SK-N-DZ (cell line): ENCODE results near the gene CEP295NL.
"Not testable (repeated sequence)": the region's sequence is repeated elsewhere in the genome, so short reads cannot be mapped to it uniquely, and the experiment has no call there.

ENCODE experiments used
- DNase-seq: peaks from one replicate; pipeline ENCODE4 v3.0.0-alpha.2; 2015; ENCODE audit warnings: low spot score

The CEP295NL gene

DNA sequence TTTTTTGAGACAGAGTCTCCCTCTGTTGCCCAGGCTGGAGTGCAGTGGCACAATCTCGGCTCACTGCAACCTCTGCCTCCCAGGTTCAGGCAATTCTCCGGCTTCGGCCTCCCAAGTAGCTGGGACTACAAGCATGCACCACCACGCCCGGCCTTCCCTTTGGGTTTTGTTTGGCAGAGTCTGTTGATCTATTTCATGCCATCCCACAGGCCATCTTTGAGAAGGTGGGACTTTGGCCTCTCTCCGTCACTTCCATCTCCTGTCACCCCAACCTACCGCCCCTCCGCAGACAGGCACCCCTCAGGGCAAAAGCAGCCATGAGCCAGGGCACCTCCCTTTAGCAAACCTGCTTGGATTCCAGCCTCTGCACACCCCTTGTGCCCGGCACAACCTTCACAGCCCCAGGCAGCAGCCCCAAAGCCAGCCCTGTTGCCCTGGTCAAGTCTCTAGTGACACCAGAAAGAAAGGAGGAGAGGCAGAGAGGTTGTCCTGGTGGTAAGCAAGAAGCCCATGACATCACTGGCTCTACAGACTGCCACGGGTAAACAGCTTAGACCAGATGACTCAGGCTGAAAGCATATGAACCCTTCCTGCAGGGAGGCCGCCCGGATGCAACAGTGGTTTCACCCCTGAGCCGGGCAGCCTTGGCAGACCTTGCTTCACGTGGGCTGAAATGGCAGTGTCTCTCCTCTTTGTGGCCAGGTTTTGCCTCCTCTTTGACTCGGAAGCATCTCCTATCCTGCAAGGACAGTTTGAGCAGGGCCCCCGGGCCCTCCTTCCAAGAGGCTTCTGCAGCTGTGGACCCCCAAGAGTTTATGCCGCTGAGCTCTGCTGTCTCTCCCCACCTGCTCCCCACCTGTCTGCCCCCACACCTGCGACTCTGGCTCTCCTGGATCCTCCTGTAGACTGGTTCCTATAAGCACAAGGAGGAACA lies 30.3 kb upstream of the CEP295NL start:
- no peak for DNase-seq

DNA sequence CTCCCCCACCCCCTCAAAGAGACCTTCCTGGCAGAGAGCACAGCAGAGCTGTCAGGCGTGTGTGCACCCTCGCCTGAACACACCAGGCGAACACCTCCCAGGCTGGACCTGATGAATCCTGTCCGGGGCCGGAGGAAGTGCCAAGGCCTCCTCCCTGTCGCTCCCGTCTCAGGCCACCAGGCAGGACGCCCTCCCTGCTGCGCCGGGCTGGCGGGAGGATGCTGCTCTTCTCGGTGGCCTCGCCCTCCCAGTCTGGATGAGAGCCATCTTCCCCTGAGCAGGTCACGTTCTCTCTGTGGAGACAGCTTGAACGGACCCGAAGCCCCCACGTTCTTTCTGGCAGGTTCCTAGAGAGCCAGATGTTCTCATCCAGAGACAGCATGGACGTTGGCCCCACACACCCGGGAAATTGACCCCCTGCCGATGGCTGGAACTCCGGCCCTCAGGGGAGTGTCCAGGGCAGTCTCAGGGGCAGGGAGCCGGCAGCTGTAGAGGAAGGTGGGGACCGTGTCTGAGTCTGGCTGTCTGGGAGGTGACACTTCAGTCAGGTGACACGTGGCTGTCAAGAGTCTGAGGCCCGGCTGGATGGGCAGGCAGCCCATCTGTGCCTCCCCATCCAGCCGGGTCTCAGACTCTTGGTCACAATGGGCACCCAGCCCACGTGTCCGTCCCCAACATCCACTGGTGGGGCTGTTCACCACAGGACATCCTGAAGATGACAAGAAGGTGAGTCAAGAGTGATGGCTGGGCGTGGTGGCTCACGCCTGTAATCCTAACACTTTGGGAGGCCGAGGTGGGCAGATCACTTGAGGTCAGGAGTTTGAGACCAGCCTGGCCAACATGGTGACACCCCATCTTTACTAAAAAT lies 27.1 kb upstream of the CEP295NL start:
- DNase-seq = no peak

DNA sequence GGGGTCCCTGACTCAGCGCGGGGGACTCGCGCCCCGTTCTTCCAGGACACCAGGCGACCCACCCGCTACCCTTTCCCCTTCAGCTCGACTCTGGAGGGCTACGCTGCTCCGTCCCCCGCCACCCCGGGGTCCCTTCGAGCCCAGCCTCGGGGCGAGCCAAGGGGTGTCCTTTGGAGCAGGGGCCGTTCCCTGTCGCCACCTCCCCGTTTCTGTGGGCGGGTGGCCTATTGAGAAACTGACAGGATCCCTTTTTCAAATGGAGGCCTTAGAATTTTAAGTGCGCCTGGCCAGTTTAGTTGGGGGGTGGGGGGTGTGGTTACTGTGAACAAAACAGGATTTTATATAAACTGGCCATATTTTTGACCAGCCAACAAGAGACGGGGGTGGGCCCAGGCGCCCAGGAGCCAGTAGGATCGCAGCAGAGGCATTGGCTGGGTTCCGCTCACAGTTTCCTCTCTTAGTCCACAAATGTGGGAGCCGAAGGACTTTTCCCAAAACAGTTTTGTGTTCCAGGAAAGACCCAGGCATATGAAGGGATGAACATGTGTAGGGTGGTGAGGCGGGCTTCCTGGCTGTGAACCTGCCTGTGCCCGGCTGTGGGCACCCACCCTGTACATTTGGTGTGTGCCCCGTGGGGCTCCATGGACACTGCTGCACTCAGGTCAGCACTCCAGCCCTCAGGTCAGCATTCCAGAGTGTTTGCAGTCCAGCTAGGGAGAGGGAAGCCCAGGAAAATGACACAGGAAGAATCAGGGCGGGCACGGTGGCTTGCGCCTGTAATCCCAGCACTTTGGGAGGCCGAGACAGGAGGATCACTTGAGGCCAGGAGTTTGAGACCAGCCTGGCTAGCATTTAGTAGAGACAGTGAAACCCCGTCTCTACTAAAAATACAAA lies 22.9 kb upstream of the CEP295NL start:
- no peak for DNase-seq

- DNase-seq = peak; percentile 89
Measured at GRCh38 chr17:78925234-78925633, 22.2 kb upstream of the CEP295NL start, which contains the start of gene TIMP2. TSS of gene TIMP2 (minus strand) at chr17:78925387. CDS start at chr17:78925088, 299 bp downstream.

GRCh38 chr17:78924481-78925151 lies 21.6 kb upstream of the CEP295NL start:
- DNase-seq = no peak

DNA sequence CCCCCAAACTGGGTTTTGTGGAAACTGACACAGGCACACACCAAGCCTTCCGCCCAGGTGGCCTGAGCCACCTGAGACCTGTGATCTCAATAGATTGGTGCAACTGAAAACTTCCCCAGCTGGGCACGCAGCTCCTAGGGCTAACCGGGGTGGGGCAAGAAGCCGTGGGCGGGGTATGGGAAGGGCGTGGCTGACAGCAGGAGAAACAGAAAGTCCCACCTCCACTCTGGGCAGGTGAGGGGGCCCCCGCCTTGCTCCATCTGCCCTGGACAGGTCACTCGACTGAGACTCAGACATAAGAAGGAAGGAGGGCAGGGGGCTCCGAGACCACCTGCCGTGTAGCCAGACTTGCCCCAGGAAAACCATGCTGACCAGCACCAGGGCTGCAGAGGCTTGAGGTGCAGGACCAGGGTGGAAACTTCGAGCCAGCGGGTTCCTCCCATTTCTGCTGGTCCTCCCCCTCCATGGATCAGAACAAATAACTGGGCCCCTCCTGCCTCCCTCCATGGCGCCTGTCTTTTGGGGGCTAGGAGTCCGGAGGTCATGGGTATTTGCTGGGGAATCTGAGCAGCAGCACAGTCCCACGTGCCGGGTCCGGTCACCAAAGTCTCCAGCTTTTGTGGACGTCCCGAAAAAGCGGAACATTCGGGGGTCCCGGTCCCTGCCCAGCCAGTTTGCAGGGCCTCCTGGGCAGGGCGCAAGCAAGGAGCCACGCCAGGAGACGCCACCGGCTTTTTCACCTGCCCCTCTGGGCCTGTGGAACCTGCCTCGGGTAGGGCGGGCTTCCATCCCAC lies 20.9 kb upstream of the CEP295NL start:
- DNase-seq = no peak

DNA sequence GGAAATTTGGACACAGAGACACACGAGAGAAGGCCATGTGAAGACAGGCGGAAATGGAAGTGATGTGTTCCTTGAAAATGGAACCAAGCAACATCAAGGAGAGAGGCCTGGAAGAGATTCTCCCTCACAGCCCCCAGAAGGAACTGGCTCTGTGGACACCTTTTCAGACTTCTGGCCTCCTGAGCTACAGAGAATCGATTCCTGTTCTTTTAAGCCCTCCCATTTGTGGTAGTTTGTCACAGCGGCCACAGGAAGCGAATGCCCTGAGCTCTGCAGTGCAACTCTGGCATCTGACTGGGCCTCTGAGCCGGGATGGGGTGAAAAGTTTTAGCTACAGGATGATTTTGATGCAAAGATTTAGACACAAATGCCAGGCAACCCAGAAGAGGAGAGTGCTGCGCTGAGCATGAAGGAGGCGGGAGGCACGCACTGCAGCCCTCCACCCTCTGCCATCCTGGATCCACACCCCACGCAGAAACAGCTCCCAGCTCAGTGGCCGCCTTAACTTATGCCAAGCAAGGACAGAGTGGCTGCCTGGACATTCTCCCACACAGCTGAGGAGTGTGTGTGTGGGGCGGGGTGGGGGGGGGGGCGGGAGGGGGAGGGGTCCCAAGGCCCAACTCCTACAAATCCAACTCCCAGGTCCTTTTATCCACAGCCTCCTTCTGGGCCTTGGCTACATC lies 20.0 kb upstream of the CEP295NL start:
- DNase-seq = no peak

GRCh38 chr17:78921437-78921971 lies 18.5 kb upstream of the CEP295NL start:
- no peak for DNase-seq

DNA sequence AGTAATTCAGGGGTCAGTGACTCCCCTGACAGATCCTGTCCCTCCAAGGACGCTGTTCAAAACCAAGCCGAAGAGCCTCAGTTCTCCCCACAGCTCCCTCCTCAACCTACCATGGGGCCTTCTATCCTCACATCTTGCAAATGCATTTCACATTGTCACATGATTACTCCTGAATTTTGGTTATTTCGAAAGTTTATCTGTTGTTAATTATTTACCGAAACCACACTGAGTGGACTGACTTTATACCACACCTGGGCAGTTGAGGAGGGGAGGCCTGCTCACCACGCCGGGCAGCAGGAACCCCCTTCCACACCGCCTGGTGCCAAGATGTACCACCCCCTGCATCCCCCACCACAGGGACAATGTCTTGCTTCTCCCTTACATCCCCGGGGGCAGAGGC lies 17.5 kb upstream of the CEP295NL start:
- no peak for DNase-seq

DNA sequence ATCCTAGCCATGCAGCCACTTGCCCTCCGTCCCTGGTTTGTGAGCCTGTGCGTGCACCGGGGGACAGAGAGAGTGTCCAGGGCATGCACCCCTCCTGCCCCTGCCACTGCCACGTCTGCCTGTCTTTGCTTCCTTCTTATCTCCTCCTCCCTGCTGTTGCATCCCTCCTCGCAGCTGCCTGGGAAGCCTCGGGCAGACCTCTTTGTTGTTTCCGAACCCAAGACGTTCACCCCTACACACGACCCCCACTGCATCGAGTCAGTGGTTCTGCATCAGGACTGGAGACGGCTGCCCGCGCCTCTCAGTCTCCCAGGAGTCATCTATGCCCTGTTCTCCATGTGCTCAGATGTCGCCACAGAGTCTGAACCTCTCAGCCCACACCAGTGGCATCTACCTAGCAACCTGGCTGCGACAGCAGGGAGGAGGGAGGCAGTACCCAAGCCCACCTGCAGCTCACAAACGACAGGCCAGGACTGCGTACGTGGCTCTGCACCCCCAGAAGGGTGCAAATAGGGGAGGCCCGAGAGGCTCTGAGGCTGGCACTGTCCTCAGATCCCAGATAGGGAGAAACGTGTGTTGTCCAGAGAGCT lies 17.0 kb upstream of the CEP295NL start:
- no peak for DNase-seq

DNA sequence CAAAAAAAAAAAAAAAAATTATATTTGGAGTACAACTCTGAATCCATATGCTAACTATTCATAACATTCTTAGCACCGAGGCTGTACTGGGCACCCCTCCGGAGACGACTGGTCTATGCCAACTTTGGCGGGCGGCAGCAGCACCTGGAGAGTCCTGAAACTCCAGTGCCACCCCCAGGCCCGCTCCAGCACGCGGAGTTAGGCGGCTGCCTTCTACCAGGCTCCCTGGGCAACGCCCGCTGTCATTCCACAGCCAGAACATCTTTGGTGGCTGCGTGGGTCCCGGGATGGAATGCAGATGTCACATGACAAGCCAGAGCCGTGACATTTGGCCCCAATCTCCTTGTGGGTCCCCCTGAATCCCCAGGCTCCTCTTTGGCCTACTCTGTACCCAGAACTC lies 16.0 kb upstream of the CEP295NL start:
- no peak for DNase-seq

DNA sequence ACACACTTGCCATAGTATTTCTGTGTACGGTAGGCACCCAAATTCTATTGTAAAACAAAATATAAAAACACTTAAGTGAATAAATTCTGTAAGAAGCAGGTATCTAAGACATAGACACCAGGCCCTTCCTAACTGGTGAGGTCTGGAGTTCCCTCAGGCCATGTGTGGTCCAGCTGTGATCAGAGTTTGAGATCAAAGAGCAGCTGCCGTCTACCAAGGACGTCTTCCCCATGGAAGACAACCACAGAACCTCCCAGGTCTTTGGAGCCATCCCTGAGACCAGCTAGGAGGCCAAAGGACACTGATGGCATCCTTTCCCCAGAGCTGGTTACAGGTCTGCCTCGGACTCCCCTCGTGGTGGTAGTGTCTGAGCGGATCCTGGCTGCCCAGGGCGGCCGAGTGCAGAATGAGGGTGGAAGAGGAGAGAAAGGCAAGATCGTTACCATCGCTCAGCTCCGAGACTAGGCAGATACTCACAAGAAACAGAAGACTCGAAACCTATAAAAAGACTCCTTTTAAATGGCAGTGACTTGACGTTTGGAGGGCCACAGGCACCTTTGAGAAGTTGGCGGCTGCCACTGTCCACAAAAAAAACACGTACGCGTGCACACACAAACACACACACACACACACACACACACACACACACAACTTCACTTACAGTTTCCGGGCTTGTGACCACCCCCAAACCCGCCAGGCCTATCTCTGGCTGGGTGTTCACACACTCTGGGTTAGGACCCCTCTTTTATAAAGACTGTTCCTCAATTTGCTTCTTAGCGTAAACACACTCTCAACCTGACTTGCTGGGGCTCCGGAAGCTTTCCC lies 14.7 kb upstream of the CEP295NL start:
- DNase-seq = peak; percentile 63

GRCh38 chr17:78915872-78916632 lies 13.1 kb upstream of the CEP295NL start:
- DNase-seq = no peak

- no peak for DNase-seq
Measured at GRCh38 chr17:78913115-78913514, 10.1 kb upstream of the CEP295NL start.

GRCh38 chr17:78912082-78912481 lies 9.1 kb upstream of the CEP295NL start:
- no peak for DNase-seq

GRCh38 chr17:78911543-78911942 lies 8.5 kb upstream of the CEP295NL start:
- not testable (repeated sequence) for DNase-seq
